Kidney glomerular epithelial cell (primary cell): ENCODE data around the gene CATSPERZ.

Experiments used
- DNase-seq: peaks from one replicate; lab custom pipeline; 2025; lab: John Stamatoyannopoulos, UW

Gene CATSPERZ

GRCh38 chr11:64264371-64264852 lies 35.7 kb upstream of the CATSPERZ start:
- no peak for DNase-seq

GRCh38 chr11:64265176-64266160 lies 34.7 kb upstream of the CATSPERZ start:
- no peak for DNase-seq

GRCh38 chr11:64266339-64266738 lies 33.8 kb upstream of the CATSPERZ start:
- no peak for DNase-seq

GRCh38 chr11:64267207-64267945 lies 32.8 kb upstream of the CATSPERZ start:
- DNase-seq, result no peak

GRCh38 chr11:64268025-64268892 lies 31.9 kb upstream of the CATSPERZ start:
- no peak for DNase-seq

GRCh38 chr11:64268893-64269539 lies 31.1 kb upstream of the CATSPERZ start:
- DNase-seq, result no peak

- DNase-seq, result peak; percentile 96
Measured at GRCh38 chr11:64269540-64270220, 30.5 kb upstream of the CATSPERZ start.

GRCh38 chr11:64275031-64275800 lies 24.9 kb upstream of the CATSPERZ start:
- DNase-seq, result no peak

- DNase-seq, result no peak
Measured at GRCh38 chr11:64275841-64276240, 24.3 kb upstream of the CATSPERZ start.

GRCh38 chr11:64276653-64277431 lies 23.3 kb upstream of the CATSPERZ start:
- no peak for DNase-seq

- DNase-seq, result no peak
Measured at GRCh38 chr11:64278576-64279190, 21.5 kb upstream of the CATSPERZ start.

- no peak for DNase-seq
Measured at GRCh38 chr11:64281957-64282770, 18.0 kb upstream of the CATSPERZ start.

GRCh38 chr11:64283092-64283491 lies 17.1 kb upstream of the CATSPERZ start:
- no peak for DNase-seq

GRCh38 chr11:64284048-64284961 lies 15.9 kb upstream of the CATSPERZ start, which contains the start of gene BAD:
Gene BAD (minus strand): TSS chr11:64284665. CDS start chr11:64284368, 297 bp downstream.
- DNase-seq, result peak; percentile 85

- peak; percentile 64 for DNase-seq
Measured at GRCh38 chr11:64284962-64285884, 14.9 kb upstream of the CATSPERZ start, which contains the start of gene GPR137. Gene GPR137 (plus strand): TSS chr11:64285848. CDS start chr11:64286525, 677 bp downstream.
